OCI-LY7 (cell line): ENCODE measurements around the gene CAPN9. TPM values are rescaled to one million over a fixed set of nuclear protein-coding genes. Genes with fewer than 3 reads are reported as not detected.

Experiments
- BruUV-seq: library from RNA; stranded (reverse); fragments of 400-500 nt; replicated peaks from 2 replicates; lab custom pipeline; 2021; lab: Mats Ljungman, UMichigan
- CTCF ChIA-PET: fragments of 300-600 bp; sonication (Branson Sonifier 250); formaldehyde crosslinking; loops from one replicate; lab custom pipeline; 2022; ENCODE audit warnings: antibody characterized with exemption; ENCODE audit not compliant: unreplicated experiment; lab: Charles Lee
- POLR2A ChIA-PET: fragments of 300-600 bp; sonication (Branson Sonifier 250); formaldehyde crosslinking; loops from one replicate; lab custom pipeline; 2022; ENCODE audit warnings: antibody characterized with exemption; lab: Charles Lee
- DNase-seq: peaks from one replicate; pipeline ENCODE4 v3.0.0-alpha.2; 2015; ENCODE audit warnings: low spot score
- H2AFZ ChIP-seq: fragments of 200-600 bp; sonication (generic), shearing (Covaris generic); 2 replicates; pipeline ENCODE4 v1.6.1; 2014; ENCODE audit warnings: mild to moderate bottlenecking, antibody characterized with exemption, low read length, moderate library complexity
- H3K27ac ChIP-seq: fragments of 200-600 bp; sonication (generic); 2 replicates; pipeline ENCODE4 v1.5.1; 2014; ENCODE audit warnings: mixed run types, low read depth, mild to moderate bottlenecking, moderate library complexity, low read length, inconsistent platforms; ENCODE audit not compliant: poor library complexity, severe bottlenecking
- H3K36me3 ChIP-seq: fragments of 200-600 bp; sonication (generic); 2 replicates; pipeline ENCODE4 v1.6.1; 2014; ENCODE audit warnings: mild to moderate bottlenecking, antibody characterized with exemption, low read length, moderate library complexity, mixed read lengths; ENCODE audit not compliant: insufficient read depth
- H3K4me1 ChIP-seq: fragments of 200-600 bp; sonication (generic); 2 replicates; pipeline ENCODE4 v1.5.1; 2014; ENCODE audit warnings: mild to moderate bottlenecking, low read length; ENCODE audit not compliant: insufficient read depth, poor library complexity, severe bottlenecking
- H3K4me2 ChIP-seq: fragments of 200-600 bp; sonication (generic); 2 replicates; pipeline ENCODE4 v1.6.1; 2014; ENCODE audit warnings: mild to moderate bottlenecking, low read length
- H3K4me3 ChIP-seq: fragments of 200-600 bp; sonication (generic); 2 replicates; pipeline ENCODE4 v1.5.1; 2014; ENCODE audit warnings: mild to moderate bottlenecking, low read depth, low read length; ENCODE audit not compliant: poor library complexity, severe bottlenecking
- H3K79me2 ChIP-seq: fragments of 200-600 bp; sonication (generic); 2 replicates; pipeline ENCODE4 v1.6.1; 2016; ENCODE audit warnings: low read depth, mild to moderate bottlenecking, low read length, moderate library complexity, mixed read lengths; ENCODE audit not compliant: insufficient read depth
- H3K9me2 ChIP-seq: fragments of 200-600 bp; sonication (generic); 2 replicates; pipeline ENCODE4 v1.6.1; 2016; ENCODE audit warnings: mild to moderate bottlenecking, low read length, mixed read lengths; ENCODE audit not compliant: insufficient read depth
- H3K9me3 ChIP-seq: fragments of 200-600 bp; sonication (generic); 2 replicates; pipeline ENCODE4 v1.6.1; 2014; ENCODE audit warnings: mild to moderate bottlenecking, mixed run types, low read length, mixed read lengths
- H4K20me1 ChIP-seq: fragments of 200-600 bp; sonication (generic); 2 replicates; pipeline ENCODE4 v1.6.1; 2014; ENCODE audit warnings: mild to moderate bottlenecking, antibody characterized with exemption, low read length, moderate library complexity, mixed read lengths; ENCODE audit not compliant: insufficient read depth
- EZH2phosphoT487 ChIP-seq: fragments of 200-600 bp; sonication (generic); IDR thresholded peaks from 2 replicates; pipeline ENCODE4 v1.6.1; 2018; ENCODE audit warnings: low read depth, borderline replicate concordance, mild to moderate bottlenecking, mixed run types, antibody characterized with exemption, low read length, moderate library complexity, mixed read lengths
- intact Hi-C: fragments of 100-400 bp; cut with micrococcal nuclease; formaldehyde crosslinking; loops from one replicate; pipeline ENCODE4 v1.10.0; 2022; ENCODE audit not compliant: unreplicated experiment
- total RNA-seq, 2 experiments: library from RNA; depleted of rRNA in 1 of 2; stranded (reverse); fragments of >200 nt in 1 of 2; shearing (Covaris generic) in 1 of 2; gene quantifications; 2 replicates each; pipeline ENCODE4 v1.2.3, GENCODE V29; 2014 to 2022
- TF ChIP-seq, protein P1 (sequence below): fragments of 200-600 bp; sonication (generic); conservative IDR thresholded peaks from 2 replicates; pipeline ENCODE4 v1.5.1; 2014; ENCODE audit warnings: mild to moderate bottlenecking, antibody characterized with exemption, low read length, moderate library complexity, mixed read lengths

CAPN9 gene
- total RNA-seq, 2 experiments from 2014 or later, result not detected

DNA sequence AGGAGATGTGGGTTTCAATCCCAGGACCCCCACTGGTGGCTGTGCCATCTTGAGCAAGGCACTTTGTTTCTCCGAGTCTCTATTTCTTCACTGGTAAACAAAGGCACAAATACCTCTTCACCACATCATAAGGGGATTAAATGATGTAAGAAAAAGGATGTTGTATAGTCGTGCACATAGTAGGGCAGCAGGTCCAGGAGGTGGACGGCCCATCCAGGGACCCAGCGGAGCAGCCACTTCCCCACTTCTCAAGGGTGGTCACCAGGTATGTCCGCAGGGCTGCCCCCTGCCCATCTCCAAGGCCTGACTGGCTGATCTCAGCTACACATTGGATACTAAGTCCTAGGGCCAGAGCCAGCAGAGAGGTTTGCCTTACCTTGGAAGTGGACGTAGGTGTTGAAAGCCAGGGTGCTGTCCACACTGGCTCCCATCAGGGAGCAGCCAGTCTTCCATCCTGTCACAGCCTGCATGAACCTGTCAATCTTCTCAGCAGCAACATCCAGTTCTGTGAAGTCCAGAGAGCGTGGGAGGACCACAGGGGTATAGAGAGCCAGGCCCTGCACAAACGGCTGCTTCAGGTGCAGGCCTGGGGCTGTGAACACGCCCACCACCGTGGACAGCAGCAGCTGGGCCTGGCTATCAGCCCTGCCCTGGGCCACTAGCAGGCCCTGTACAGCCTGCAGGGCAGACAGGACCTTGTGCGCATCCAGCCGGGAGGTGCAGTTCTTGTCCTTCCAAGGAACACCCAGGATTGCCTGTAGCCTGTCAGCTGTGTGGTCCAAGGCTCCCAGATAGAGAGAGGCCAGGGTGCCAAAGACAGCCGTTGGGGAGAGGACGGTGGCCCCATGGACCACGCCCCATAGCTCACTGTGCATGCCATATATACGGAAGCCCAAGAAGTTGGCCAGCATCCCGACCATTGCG is 37.3 kb upstream of the CAPN9 start:
- Histone ChIP-seq H3K4me1 (no peaks in the 10 kb centered on the region), H3K79me2 (no peaks in the 10 kb centered on the region), H4K20me1 (no peaks in the 10 kb centered on the region), H3K4me3 (no peak overlapping the region), H3K4me2 (no peak overlapping the region), H3K9me3 (no peaks in the 10 kb centered on the region), H3K27ac (no peak overlapping the region), H2AFZ (no peak overlapping the region), H3K9me2 (no peaks in the 10 kb centered on the region), H3K36me3 (no peaks in the 10 kb centered on the region)
- intact Hi-C loops, result no loop called here
- ChIA-PET POLR2A (no interaction called here), CTCF (no interaction called here)
- TF ChIP-seq EZH2phosphoT487, result no peak
- TF ChIP-seq, protein P1, sequence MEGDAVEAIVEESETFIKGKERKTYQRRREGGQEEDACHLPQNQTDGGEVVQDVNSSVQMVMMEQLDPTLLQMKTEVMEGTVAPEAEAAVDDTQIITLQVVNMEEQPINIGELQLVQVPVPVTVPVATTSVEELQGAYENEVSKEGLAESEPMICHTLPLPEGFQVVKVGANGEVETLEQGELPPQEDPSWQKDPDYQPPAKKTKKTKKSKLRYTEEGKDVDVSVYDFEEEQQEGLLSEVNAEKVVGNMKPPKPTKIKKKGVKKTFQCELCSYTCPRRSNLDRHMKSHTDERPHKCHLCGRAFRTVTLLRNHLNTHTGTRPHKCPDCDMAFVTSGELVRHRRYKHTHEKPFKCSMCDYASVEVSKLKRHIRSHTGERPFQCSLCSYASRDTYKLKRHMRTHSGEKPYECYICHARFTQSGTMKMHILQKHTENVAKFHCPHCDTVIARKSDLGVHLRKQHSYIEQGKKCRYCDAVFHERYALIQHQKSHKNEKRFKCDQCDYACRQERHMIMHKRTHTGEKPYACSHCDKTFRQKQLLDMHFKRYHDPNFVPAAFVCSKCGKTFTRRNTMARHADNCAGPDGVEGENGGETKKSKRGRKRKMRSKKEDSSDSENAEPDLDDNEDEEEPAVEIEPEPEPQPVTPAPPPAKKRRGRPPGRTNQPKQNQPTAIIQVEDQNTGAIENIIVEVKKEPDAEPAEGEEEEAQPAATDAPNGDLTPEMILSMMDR, result no peak
- DNase-seq, result no peak
- BruUV-seq, result no TSS peak

DNA sequence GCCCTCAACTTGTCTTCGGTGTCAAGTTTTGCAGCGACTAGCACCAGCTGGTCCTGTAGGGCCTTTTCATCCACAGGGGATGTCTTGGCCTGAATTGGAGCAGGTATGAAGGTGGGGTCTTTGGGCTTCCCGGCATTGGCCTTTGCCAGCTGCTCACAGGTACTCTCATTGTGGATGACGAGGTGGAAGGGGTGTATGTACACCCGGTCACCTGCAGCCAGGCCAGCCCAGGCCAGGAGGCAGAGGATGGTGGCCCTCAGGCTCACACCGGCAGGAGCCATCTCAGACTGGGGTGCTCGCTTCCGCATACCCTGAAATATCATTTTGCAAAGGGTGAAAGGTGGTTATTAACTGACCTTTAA is 36.7 kb upstream of the CAPN9 start:
- no TSS peak for BruUV-seq
- Histone ChIP-seq H3K36me3 (no peaks in the 10 kb centered on the region), H3K4me3 (no peak overlapping the region), H3K9me2 (no peaks in the 10 kb centered on the region), H2AFZ (no peak overlapping the region), H3K4me1 (no peaks in the 10 kb centered on the region), H3K27ac (no peak overlapping the region), H3K4me2 (no peak overlapping the region), H4K20me1 (no peaks in the 10 kb centered on the region), H3K79me2 (no peaks in the 10 kb centered on the region), H3K9me3 (no peaks in the 10 kb centered on the region)
- DNase-seq, result no peak
- intact Hi-C loops, result no loop called here
- ChIA-PET POLR2A (interaction anchor here (0.6 kb wide), 1 partner anchor 12 kb away, joined by 3 read pairs; no protein-coding TSS in a partner anchor), CTCF (no interaction called here)
- TF ChIP-seq EZH2phosphoT487, result no peak
- TF ChIP-seq, protein P1, result no peak

DNA sequence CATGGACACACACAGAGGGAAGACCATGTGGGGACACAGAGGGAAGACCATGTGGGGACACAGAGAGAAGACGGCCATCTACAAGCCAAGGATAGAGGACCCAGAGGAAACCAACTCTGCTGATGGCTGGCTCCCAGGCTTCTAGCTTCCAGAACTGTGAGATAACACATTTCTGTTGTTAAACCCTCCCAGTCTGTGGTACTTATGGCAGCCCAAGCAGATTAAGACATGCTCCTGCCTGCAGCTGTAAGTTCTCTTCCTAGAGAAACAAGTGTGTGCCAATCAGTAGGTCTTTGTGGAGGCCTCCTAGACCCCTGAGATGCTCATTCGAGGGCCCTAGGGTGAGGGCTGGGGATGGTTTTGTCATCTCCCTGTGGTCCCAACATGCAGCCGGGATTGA is 35.9 kb upstream of the CAPN9 start:
- no peaks in the 10 kb centered on the region for H3K9me2 ChIP-seq
- ChIA-PET CTCF (no interaction called here), POLR2A (interaction anchor here (0.6 kb wide), 1 partner anchor 11 kb away, joined by 3 read pairs; no protein-coding TSS in a partner anchor)
- DNase-seq, result no peak
- no peaks in the 10 kb centered on the region for H3K4me1 ChIP-seq
- intact Hi-C loops, result no loop called here
- no peaks in the 10 kb centered on the region for H4K20me1 ChIP-seq
- H3K9me3 ChIP-seq, result no peaks in the 10 kb centered on the region
- no TSS peak for BruUV-seq
- no peak overlapping the region for H3K27ac ChIP-seq
- TF ChIP-seq EZH2phosphoT487, result no peak
- TF ChIP-seq, protein P1, result no peak
- H2AFZ ChIP-seq, result no peak overlapping the region
- H3K4me2 ChIP-seq, result no peak overlapping the region
- no peaks in the 10 kb centered on the region for H3K36me3 ChIP-seq
- no peak overlapping the region for H3K4me3 ChIP-seq
- no peaks in the 10 kb centered on the region for H3K79me2 ChIP-seq
